Lower leg skin (tissue), 3 donors: Measurements from ENCODE around the gene IL6R.

ENCODE experiments used
- CTCF ChIP-seq, 3 donors: fragments of 450-650 bp; IDR thresholded peaks; one replicate each; pipeline ENCODE4 v1.5.1; 2016; ENCODE audit warnings: antibody characterized with exemption in 3 of 3, mild to moderate bottlenecking in 3 of 3, moderate library complexity in 2 of 3
- POLR2A ChIP-seq, 2 donors: fragments of 450-650 bp; IDR thresholded peaks; one replicate each; pipeline ENCODE4 v1.6.1; 2016 to 2017; ENCODE audit warnings: antibody characterized with exemption in 2 of 2, mild to moderate bottlenecking in 1 of 2, moderate library complexity in 1 of 2

- no peak for TF ChIP-seq POLR2A (IDR thresholded peaks at IDR 0.05)
- TF ChIP-seq CTCF (IDR thresholded peaks at IDR 0.05) = no peak
Observed at GRCh38 chr1:154497026-154497806, 92.1 kb downstream of the IL6R start.
